ENCODE results near the gene TRIM43.
"Not testable (repeated sequence)": the region's sequence is repeated elsewhere in the genome, so short reads cannot be mapped to it uniquely, and the experiment has no call there.

TRIM43 gene

DNA sequence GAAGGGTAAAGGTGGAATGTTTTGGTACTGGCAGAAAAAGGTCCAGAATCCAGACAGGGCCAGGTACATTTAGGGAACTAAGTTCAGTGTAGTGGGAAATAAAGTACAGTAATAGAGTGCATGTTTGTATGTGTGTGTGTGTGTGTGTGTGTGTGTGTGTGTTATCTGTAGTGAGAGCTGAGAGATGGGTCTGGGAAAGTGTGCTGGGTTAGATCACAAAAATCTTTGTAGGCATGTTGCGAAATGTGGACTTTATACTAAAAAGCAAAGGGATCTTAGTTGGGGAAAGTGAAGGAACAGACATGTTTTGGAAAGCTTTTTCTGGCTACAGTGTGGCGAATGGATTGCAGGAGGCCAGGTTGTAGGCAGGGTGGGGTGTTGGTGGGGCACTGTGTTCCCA lies 53.5 kb downstream of the TRIM43 start:
- not testable (repeated sequence) for H3K36me3 ChIP-seq (ENCODE audit: control insufficient read depth, insufficient read depth, low read length); H3K27me3 ChIP-seq (ENCODE audit: control insufficient read depth, insufficient read depth, low read length); H3K4me3 ChIP-seq (ENCODE audit: low read length); H3K9ac ChIP-seq (ENCODE audit: low read length); H3K27ac ChIP-seq (ENCODE audit: low read depth, low read length); H3K4me1 ChIP-seq (ENCODE audit: control insufficient read depth, insufficient read depth, low read length)

DNA sequence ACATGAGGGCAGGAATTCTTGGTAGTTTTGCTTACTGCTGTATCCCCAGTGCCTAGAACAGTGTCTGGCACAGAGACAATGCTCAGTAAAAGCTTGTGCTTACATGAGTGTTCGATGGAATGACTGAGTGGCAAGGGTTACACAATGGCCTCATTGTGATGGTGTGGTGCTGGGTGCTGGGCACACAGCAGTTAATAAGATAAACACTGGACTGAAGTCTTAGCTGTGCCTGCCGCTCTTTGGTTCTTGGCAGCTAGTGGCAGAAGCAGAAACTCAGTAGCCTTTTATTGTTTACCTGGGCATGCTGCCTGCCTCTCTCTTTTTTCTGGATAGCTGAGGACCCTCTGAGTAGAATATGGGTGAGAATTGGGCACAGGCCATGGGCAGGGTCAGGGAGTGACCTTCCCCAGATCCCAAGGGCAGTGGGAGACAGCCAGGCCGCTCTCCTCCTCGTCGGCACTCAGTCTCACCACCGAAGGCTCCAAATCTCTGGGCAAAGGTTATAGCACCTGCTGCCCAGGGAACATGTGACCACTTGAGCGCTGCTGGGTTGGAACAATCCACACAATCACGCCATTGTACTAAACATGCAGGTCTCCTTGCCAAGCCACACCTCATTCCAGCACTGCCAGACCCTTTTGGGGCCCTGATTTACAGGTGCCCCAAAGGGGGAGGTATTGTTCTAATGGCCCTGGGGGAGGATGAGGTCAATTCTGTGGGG lies 54.6 kb downstream of the TRIM43 start:
- not testable (repeated sequence) for H3K27ac ChIP-seq (ENCODE audit: low read depth, low read length); H3K4me3 ChIP-seq (ENCODE audit: low read length); H3K27me3 ChIP-seq (ENCODE audit: control insufficient read depth, insufficient read depth, low read length); H3K4me1 ChIP-seq (ENCODE audit: control insufficient read depth, insufficient read depth, low read length); H3K9ac ChIP-seq (ENCODE audit: low read length); H3K36me3 ChIP-seq (ENCODE audit: control insufficient read depth, insufficient read depth, low read length)

DNA sequence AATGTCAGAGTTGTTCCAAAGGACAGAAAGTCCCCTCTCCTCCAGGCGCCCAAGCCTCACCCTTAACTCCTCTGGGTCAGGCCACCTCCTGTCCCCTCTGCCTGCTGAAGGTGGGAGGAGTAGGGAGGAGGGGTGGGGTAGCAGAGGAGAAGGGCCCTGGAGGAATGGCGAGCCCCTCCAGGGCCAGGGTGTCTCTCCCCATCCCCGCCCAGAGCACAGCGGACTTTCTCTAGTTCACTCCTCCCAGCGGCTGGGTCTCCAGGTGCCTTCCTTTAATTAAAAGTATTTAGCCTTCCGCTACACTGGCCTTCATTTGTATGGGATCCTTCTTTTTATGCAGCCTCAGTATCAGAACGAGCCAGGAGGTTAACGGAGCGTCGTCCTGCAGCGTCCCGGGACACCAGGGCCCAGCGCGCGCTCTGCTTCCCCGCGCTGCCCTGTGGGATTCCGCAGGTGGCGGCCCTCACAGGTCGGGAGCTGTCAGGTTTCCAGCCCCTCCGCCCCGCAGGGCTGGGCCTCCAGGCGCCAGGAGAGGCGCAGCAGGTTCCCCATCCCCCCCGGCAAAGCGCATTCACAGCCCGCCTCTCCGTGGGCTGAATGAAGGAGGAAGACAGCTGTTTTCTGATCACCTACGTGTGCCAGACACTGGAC lies 57.2 kb downstream of the TRIM43 start:
- not testable (repeated sequence) for H3K27me3 ChIP-seq (ENCODE audit: control insufficient read depth, insufficient read depth, low read length); H3K27ac ChIP-seq (ENCODE audit: low read depth, low read length); H3K4me3 ChIP-seq (ENCODE audit: low read length); H3K36me3 ChIP-seq (ENCODE audit: control insufficient read depth, insufficient read depth, low read length); H3K9ac ChIP-seq (ENCODE audit: low read length); H3K4me1 ChIP-seq (ENCODE audit: control insufficient read depth, insufficient read depth, low read length)

Measured in rectal smooth muscle tissue (tissue), 1 donor.